GM12878 (cell line): ENCODE results near the gene VEGFA. TPM values are rescaled to one million over a fixed set of nuclear protein-coding genes. Genes with fewer than 3 reads are reported as not detected.

Experiments
- BHLHE40 ChIP-seq, 2 experiments: fragments of 450-650 bp in 1 of 2; IDR thresholded peaks; 2 replicates each; pipeline ENCODE4 v1.6.1; 2011 to 2017; ENCODE audit warnings: low read depth in 2 of 2, borderline replicate concordance in 1 of 2, improper control_type of control experiment in 1 of 2, low read length in 1 of 2, mild to moderate bottlenecking in 1 of 2
- BMI1 ChIP-seq: fragments of 450-650 bp; IDR thresholded peaks from 2 replicates; pipeline ENCODE4 v1.6.1; 2016; ENCODE audit warnings: mild to moderate bottlenecking, moderate library complexity, borderline replicate concordance
- CBFB ChIP-seq: IDR thresholded peaks from 2 replicates; pipeline ENCODE4 v1.6.1; 2016; ENCODE audit warnings: antibody characterized with exemption, low read depth
- CREB1 ChIP-seq: IDR thresholded peaks from 2 replicates; pipeline ENCODE4 v1.6.1; 2012; ENCODE audit warnings: low read depth, mild to moderate bottlenecking, inconsistent platforms
- CREM ChIP-seq: IDR thresholded peaks from 2 replicates; pipeline ENCODE4 v1.6.1; 2014; ENCODE audit warnings: antibody characterized with exemption, low read depth
- EGR1 ChIP-seq, 2 experiments: IDR thresholded peaks; 1 replicate in 1 of 2; 2 replicates in 1 of 2; pipeline ENCODE4 v1.6.1; 2011 to 2012; ENCODE audit warnings: low read depth in 2 of 2, low read length in 2 of 2, borderline replicate concordance in 1 of 2, mild to moderate bottlenecking in 1 of 2, moderate library complexity in 1 of 2
- EP300 ChIP-seq, 2 experiments: fragments of 150-350 bp in 1 of 2; IDR thresholded peaks; 2 replicates each; pipeline ENCODE4 v1.6.1; 2011 to 2012; ENCODE audit warnings: low read depth in 2 of 2, low read length in 2 of 2, borderline replicate concordance in 1 of 2, improper control_type of control experiment in 1 of 2, inconsistent platforms in 1 of 2; ENCODE audit not compliant: control insufficient read depth in 1 of 2
- GATAD2B ChIP-seq: fragments of 450-650 bp; conservative IDR thresholded peaks from 2 replicates; pipeline ENCODE4 v1.6.1; 2017; ENCODE audit warnings: low read depth, mild to moderate bottlenecking, moderate library complexity
- HDGF ChIP-seq: fragments of 450-650 bp; IDR thresholded peaks from 2 replicates; pipeline ENCODE4 v1.6.1; 2016; ENCODE audit warnings: antibody characterized with exemption
- IRF4 ChIP-seq: IDR thresholded peaks from 2 replicates; pipeline ENCODE4 v1.6.1; 2011; ENCODE audit warnings: low read depth, low read length
- MEF2A ChIP-seq: IDR thresholded peaks from 2 replicates; pipeline ENCODE4 v1.6.1; 2011; ENCODE audit warnings: low read depth, mild to moderate bottlenecking, low read length, moderate library complexity; ENCODE audit not compliant: insufficient read depth
- NFIC ChIP-seq: IDR thresholded peaks from 2 replicates; pipeline ENCODE4 v1.6.1; 2012; ENCODE audit warnings: low read depth, mild to moderate bottlenecking, inconsistent platforms, low read length, moderate library complexity
- POLR2AphosphoS5 ChIP-seq: IDR thresholded peaks from 2 replicates; pipeline ENCODE4 v1.6.1; 2011; ENCODE audit warnings: mild to moderate bottlenecking, low read length, inconsistent platforms
- RAD51 ChIP-seq: fragments of 450-650 bp; IDR thresholded peaks from 2 replicates; pipeline ENCODE4 v1.6.1; 2016; ENCODE audit warnings: moderate library complexity, mild to moderate bottlenecking, inconsistent platforms
- SMAD1 ChIP-seq: fragments of 450-650 bp; IDR thresholded peaks from 2 replicates; pipeline ENCODE4 v1.6.1; 2018; ENCODE audit warnings: mild to moderate bottlenecking, low read depth; ENCODE audit not compliant: partially characterized antibody
- SMARCA5 ChIP-seq: fragments of 450-650 bp; IDR thresholded peaks from 2 replicates; pipeline ENCODE4 v1.6.1; 2017; ENCODE audit warnings: mild to moderate bottlenecking
- TBL1XR1 ChIP-seq: IDR thresholded peaks from 2 replicates; pipeline ENCODE4 v1.6.1; 2012; ENCODE audit warnings: low read depth, low read length, improper control_type of control experiment
- TCF3 ChIP-seq: IDR thresholded peaks from 2 replicates; pipeline ENCODE4 v1.6.1; 2012; ENCODE audit warnings: low read depth, mild to moderate bottlenecking, low read length, borderline replicate concordance; ENCODE audit not compliant: insufficient read depth
- YY1 ChIP-seq: IDR thresholded peaks from 2 replicates; pipeline ENCODE4 v1.6.1; 2011; ENCODE audit warnings: low read depth, mild to moderate bottlenecking, low read length
- ZNF217 ChIP-seq: fragments of 450-650 bp; IDR thresholded peaks from 2 replicates; pipeline ENCODE4 v1.6.1; 2017; ENCODE audit warnings: antibody characterized with exemption, mild to moderate bottlenecking
- polyA plus RNA-seq, 11 experiments: library from polyadenylated mRNA; depleted of rRNA in 4 of 11; unstranded in 6 of 11; stranded (reverse) in 5 of 11; fragments of >200 nt; fragmentation: Nextera tagmentation in 4 of 11; fragmentation: Illumina TruSeq in 1 of 11; extraction: Ambion mirVana in 4 of 11; extraction: Trizol in 1 of 11; gene quantifications; 1 replicate in 1 of 11; 2 replicates in 10 of 11; pipeline versions ENCODE4 v1.2.1 to v1.2.3, GENCODE V29; 2011 to 2016; ENCODE audit warnings: inconsistent platforms in 2 of 11, missing spikeins in 2 of 11, low read depth in 1 of 11
- total RNA-seq, 4 experiments: library from RNA; depleted of rRNA in 3 of 4; stranded (reverse); fragments of >200 nt in 3 of 4; fragmentation: Illumina TruSeq in 1 of 4; extraction: Trizol in 1 of 4; gene quantifications; 2 replicates each; pipeline versions ENCODE4 v1.2.1 to v1.2.3, GENCODE V29; 2013 to 2021
- TF ChIP-seq, protein P1 (sequence below): IDR thresholded peaks from 2 replicates; pipeline ENCODE4 v1.6.1; 2011; ENCODE audit warnings: borderline replicate concordance, low read depth, mild to moderate bottlenecking, moderate library complexity, low read length; ENCODE audit not compliant: insufficient read depth, poor library complexity, severe bottlenecking
- TF ChIP-seq, protein P2 (sequence below): IDR thresholded peaks from 2 replicates; pipeline ENCODE4 v1.6.1; 2012; ENCODE audit warnings: low read length, inconsistent platforms
- TF ChIP-seq, protein P3 (sequence below): fragments of 450-650 bp; IDR thresholded peaks from 2 replicates; pipeline ENCODE4 v1.6.1; 2017; ENCODE audit warnings: low read depth, mild to moderate bottlenecking, moderate library complexity
- TF ChIP-seq, protein P4 (sequence below): fragments of 450-650 bp; IDR thresholded peaks from 2 replicates; pipeline ENCODE4 v1.6.1; 2017; ENCODE audit warnings: borderline replicate concordance

Gene VEGFA
- total and polyA plus RNA-seq, 10 of the 15 experiments (the other 5 are each of a cell fraction or from before 2014, with no cell fraction given): 0.96 to 140 (median 16.9) TPM

DNA sequence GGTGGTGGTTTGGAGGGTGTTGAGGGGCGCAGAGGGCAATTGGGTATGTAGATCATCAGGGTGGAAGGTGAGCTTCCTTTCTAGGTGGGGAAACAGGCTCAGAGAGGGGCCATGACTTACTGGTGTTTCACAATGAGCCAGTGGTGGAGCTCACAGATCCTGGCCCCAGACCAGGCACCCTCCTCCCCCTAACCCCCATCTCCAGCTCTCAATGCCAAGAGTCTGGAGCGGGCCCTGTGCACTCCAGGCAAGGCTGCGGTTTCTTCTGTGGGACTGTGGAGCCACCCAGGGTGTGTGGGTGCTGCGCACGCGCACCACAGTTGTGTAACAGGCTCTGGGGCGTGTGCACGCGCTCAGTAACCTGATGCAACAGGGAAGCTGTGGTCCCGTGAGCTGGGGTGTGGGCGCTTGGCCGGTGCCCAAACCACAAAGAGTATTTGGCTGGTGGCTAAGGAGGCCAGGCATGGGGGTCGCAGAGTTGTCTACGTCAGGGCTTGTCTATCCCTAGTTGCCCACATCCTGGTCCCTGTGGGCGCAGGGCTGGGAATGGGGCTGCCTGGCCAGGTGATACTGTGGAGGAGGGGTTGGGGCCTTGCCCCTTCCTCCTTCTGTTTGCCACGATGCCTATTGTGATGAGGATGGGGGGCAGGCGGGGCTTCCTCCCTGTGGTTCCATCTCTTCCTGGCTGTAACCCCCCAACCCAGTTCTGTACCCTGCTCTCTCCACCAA lies 44.9 kb upstream of the VEGFA start (continued):
- TF ChIP-seq, protein P1, sequence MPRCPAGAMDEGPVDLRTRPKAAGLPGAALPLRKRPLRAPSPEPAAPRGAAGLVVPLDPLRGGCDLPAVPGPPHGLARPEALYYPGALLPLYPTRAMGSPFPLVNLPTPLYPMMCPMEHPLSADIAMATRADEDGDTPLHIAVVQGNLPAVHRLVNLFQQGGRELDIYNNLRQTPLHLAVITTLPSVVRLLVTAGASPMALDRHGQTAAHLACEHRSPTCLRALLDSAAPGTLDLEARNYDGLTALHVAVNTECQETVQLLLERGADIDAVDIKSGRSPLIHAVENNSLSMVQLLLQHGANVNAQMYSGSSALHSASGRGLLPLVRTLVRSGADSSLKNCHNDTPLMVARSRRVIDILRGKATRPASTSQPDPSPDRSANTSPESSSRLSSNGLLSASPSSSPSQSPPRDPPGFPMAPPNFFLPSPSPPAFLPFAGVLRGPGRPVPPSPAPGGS: no peak
- TF ChIP-seq POLR2AphosphoS5: peak; percentile 53; the same call in 1 of the 2 replicates
- TF ChIP-seq, protein P2, sequence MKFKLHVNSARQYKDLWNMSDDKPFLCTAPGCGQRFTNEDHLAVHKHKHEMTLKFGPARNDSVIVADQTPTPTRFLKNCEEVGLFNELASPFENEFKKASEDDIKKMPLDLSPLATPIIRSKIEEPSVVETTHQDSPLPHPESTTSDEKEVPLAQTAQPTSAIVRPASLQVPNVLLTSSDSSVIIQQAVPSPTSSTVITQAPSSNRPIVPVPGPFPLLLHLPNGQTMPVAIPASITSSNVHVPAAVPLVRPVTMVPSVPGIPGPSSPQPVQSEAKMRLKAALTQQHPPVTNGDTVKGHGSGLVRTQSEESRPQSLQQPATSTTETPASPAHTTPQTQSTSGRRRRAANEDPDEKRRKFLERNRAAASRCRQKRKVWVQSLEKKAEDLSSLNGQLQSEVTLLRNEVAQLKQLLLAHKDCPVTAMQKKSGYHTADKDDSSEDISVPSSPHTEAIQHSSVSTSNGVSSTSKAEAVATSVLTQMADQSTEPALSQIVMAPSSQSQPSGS: no peak; the same call in 1 of the 2 replicates
- 0 out of 3 replicates have a peak, but pooled peaks of 1 of the 2 experiments have one; percentile 16 for TF ChIP-seq EGR1 (IDR thresholded peaks at IDR 0.05; ENCODE audit: borderline replicate concordance in 1 of 2, low read depth in 2 of 2, low read length in 2 of 2)
- peak; percentile 99 to 100 for TF ChIP-seq BHLHE40 (IDR thresholded peaks at IDR 0.05; ENCODE audit: borderline replicate concordance in 1 of 2, low read depth in 2 of 2, low read length in 1 of 2)
- no peak for TF ChIP-seq YY1
- 0 out of 2 replicates have a peak, but pooled peaks have one; percentile 55 for TF ChIP-seq IRF4
- TF ChIP-seq TCF3: peak; percentile 65; the same call in 1 of the 2 replicates
- TF ChIP-seq, protein P3, sequence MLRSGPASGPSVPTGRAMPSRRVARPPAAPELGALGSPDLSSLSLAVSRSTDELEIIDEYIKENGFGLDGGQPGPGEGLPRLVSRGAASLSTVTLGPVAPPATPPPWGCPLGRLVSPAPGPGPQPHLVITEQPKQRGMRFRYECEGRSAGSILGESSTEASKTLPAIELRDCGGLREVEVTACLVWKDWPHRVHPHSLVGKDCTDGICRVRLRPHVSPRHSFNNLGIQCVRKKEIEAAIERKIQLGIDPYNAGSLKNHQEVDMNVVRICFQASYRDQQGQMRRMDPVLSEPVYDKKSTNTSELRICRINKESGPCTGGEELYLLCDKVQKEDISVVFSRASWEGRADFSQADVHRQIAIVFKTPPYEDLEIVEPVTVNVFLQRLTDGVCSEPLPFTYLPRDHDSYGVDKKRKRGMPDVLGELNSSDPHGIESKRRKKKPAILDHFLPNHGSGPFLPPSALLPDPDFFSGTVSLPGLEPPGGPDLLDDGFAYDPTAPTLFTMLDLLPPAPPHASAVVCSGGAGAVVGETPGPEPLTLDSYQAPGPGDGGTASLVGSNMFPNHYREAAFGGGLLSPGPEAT: peak; percentile 91
- 0 out of 2 replicates have a peak, but pooled peaks have one; percentile 63 for TF ChIP-seq HDGF
- TF ChIP-seq CREB1: peak; percentile 88
- peak; percentile 58; the same call in 1 of the 2 replicates for TF ChIP-seq TBL1XR1
- TF ChIP-seq SMARCA5: peak; percentile 75
- peak; percentile 65; the same call in 1 of the 2 replicates for TF ChIP-seq ZNF217
- TF ChIP-seq RAD51: 0 out of 2 replicates have a peak, but pooled peaks have one; percentile 36
- TF ChIP-seq, protein P4, sequence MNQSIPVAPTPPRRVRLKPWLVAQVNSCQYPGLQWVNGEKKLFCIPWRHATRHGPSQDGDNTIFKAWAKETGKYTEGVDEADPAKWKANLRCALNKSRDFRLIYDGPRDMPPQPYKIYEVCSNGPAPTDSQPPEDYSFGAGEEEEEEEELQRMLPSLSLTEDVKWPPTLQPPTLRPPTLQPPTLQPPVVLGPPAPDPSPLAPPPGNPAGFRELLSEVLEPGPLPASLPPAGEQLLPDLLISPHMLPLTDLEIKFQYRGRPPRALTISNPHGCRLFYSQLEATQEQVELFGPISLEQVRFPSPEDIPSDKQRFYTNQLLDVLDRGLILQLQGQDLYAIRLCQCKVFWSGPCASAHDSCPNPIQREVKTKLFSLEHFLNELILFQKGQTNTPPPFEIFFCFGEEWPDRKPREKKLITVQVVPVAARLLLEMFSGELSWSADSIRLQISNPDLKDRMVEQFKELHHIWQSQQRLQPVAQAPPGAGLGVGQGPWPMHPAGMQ: peak; percentile 33; the same call in 1 of the 2 replicates
- TF ChIP-seq SMAD1: peak; percentile 93
- TF ChIP-seq BMI1: no peak; the same call in 1 of the 2 replicates
- TF ChIP-seq EP300 (IDR thresholded peaks at IDR 0.05; ENCODE audit: borderline replicate concordance in 1 of 2, control insufficient read depth in 1 of 2, low read depth in 2 of 2, low read length in 2 of 2): peak; percentile 62 to 79; a peak in 3 of 4 replicates
- TF ChIP-seq CREM: peak; percentile 90
- peak; percentile 45; the same call in 1 of the 2 replicates for TF ChIP-seq NFIC
- TF ChIP-seq CBFB: peak; percentile 98
- peak; percentile 44; the same call in 1 of the 2 replicates for TF ChIP-seq MEF2A
- peak; percentile 98 for TF ChIP-seq GATAD2B
